B cell (primary cell): ENCODE results near the gene GALNT18.

Experiments used
- CTCF ChIP-seq: fragments of 200-600 bp; IDR thresholded peaks from one replicate; pipeline ENCODE4 v1.8.0; 2022; ENCODE audit warnings: antibody characterized with exemption, mild to moderate bottlenecking
- EZH2 ChIP-seq: IDR thresholded peaks from 2 replicates; pipeline ENCODE4 v1.6.1; 2012; ENCODE audit warnings: borderline replicate concordance, low read depth, mild to moderate bottlenecking, moderate library complexity, low read length; ENCODE audit not compliant: insufficient read depth, poor library complexity, severe bottlenecking

GRCh38 chr11:11538277-11538960 is 83.4 kb downstream of the GALNT18 start:
- TF ChIP-seq EZH2 (no peak), CTCF (no peak)
